ENCODE data around the gene ACSF3.
"Not testable (repeated sequence)": the region's sequence is repeated elsewhere in the genome, so short reads cannot be mapped to it uniquely, and the experiment has no call there.

ACSF3 gene

GRCh38 chr16:89074072-89074674 is 19.5 kb upstream of the ACSF3 start:
- H3K9me3 Mint-ChIP-seq; H3K4me3 Mint-ChIP-seq; H3K4me1 Mint-ChIP-seq (ENCODE audit: low read depth); intact Hi-C loops (cut with micrococcal nuclease); H3K36me3 Mint-ChIP-seq (ENCODE audit: low read depth); H3K27me3 Mint-ChIP-seq; H3K27ac Mint-ChIP-seq: not testable (repeated sequence)

GRCh38 chr16:89074803-89075688 is 18.6 kb upstream of the ACSF3 start:
- Mint-ChIP-seq H3K27ac (no peak overlapping the region), H3K36me3 (ENCODE audit: low read depth) (no peaks in the 10 kb centered on the region), H3K9me3 (no peaks in the 10 kb centered on the region), H3K4me1 (ENCODE audit: low read depth) (no peaks in the 10 kb centered on the region), H3K27me3 (peaks cover 8% of the 10 kb centered on the region), H3K4me3 (no peak overlapping the region)
- intact Hi-C loops (cut with micrococcal nuclease) = no loop called here

- Mint-ChIP-seq H3K27me3 (peaks cover 8% of the 10 kb centered on the region), H3K9me3 (no peaks in the 10 kb centered on the region), H3K27ac (no peak overlapping the region), H3K4me1 (ENCODE audit: low read depth) (no peaks in the 10 kb centered on the region), H3K36me3 (ENCODE audit: low read depth) (no peaks in the 10 kb centered on the region), H3K4me3 (no peak overlapping the region)
- intact Hi-C loops (cut with micrococcal nuclease) = no loop called here
Observed at GRCh38 chr16:89076159-89076558, 17.5 kb upstream of the ACSF3 start.

- Mint-ChIP-seq H3K4me1 (ENCODE audit: low read depth) (no peaks in the 10 kb centered on the region), H3K36me3 (ENCODE audit: low read depth) (no peaks in the 10 kb centered on the region), H3K4me3 (no peak overlapping the region), H3K27ac (no peak overlapping the region), H3K9me3 (no peaks in the 10 kb centered on the region), H3K27me3 (peaks cover 6% of the 10 kb centered on the region)
- intact Hi-C loops (cut with micrococcal nuclease) = no loop called here
Observed at GRCh38 chr16:89077076-89077475, 16.6 kb upstream of the ACSF3 start.

GRCh38 chr16:89078172-89078571 is 15.5 kb upstream of the ACSF3 start:
- no peak overlapping the region for H3K27ac Mint-ChIP-seq
- H3K27me3 Mint-ChIP-seq = peaks cover 5% of the 10 kb centered on the region
- intact Hi-C loops (cut with micrococcal nuclease) = no loop called here
- H3K4me1 Mint-ChIP-seq (ENCODE audit: low read depth) = no peaks in the 10 kb centered on the region
- H3K9me3 Mint-ChIP-seq = no peaks in the 10 kb centered on the region
- H3K36me3 Mint-ChIP-seq (ENCODE audit: low read depth) = no peaks in the 10 kb centered on the region
- no peak overlapping the region for H3K4me3 Mint-ChIP-seq

GRCh38 chr16:89079434-89079980 is 14.1 kb upstream of the ACSF3 start:
- H3K27me3 Mint-ChIP-seq = peaks cover 6% of the 10 kb centered on the region
- no peaks in the 10 kb centered on the region for H3K4me1 Mint-ChIP-seq (ENCODE audit: low read depth)
- H3K27ac Mint-ChIP-seq = no peak overlapping the region
- H3K36me3 Mint-ChIP-seq (ENCODE audit: low read depth) = no peaks in the 10 kb centered on the region
- H3K9me3 Mint-ChIP-seq = no peaks in the 10 kb centered on the region
- H3K4me3 Mint-ChIP-seq = no peak overlapping the region
- intact Hi-C loops (cut with micrococcal nuclease) = no loop called here

GRCh38 chr16:89080196-89080853 is 13.3 kb upstream of the ACSF3 start:
- intact Hi-C loops (cut with micrococcal nuclease) = no loop called here
- Mint-ChIP-seq H3K27ac (no peak overlapping the region), H3K4me3 (no peak overlapping the region), H3K9me3 (no peaks in the 10 kb centered on the region), H3K27me3 (peaks cover 13% of the 10 kb centered on the region), H3K36me3 (ENCODE audit: low read depth) (no peaks in the 10 kb centered on the region), H3K4me1 (ENCODE audit: low read depth) (no peaks in the 10 kb centered on the region)

GRCh38 chr16:89081556-89081955 is 12.1 kb upstream of the ACSF3 start:
- Mint-ChIP-seq H3K27ac (no peak overlapping the region), H3K4me1 (ENCODE audit: low read depth) (no peaks in the 10 kb centered on the region), H3K9me3 (no peaks in the 10 kb centered on the region), H3K4me3 (no peak overlapping the region), H3K36me3 (ENCODE audit: low read depth) (no peaks in the 10 kb centered on the region), H3K27me3 (peaks cover 17% of the 10 kb centered on the region)
- intact Hi-C loops (cut with micrococcal nuclease) = no loop called here

- no peaks in the 10 kb centered on the region for H3K36me3 Mint-ChIP-seq (ENCODE audit: low read depth)
- no peak overlapping the region for H3K27ac Mint-ChIP-seq
Observed at GRCh38 chr16:89084411-89084810, 9.2 kb upstream of the ACSF3 start.

GRCh38 chr16:89084814-89085612 is 8.6 kb upstream of the ACSF3 start:
- no peaks in the 10 kb centered on the region for H3K9me3 Mint-ChIP-seq
- H3K4me1 Mint-ChIP-seq (ENCODE audit: low read depth) = no peaks in the 10 kb centered on the region
- H3K27ac Mint-ChIP-seq = no peak overlapping the region
- H3K4me3 Mint-ChIP-seq = no peak overlapping the region
- H3K36me3 Mint-ChIP-seq (ENCODE audit: low read depth) = no peaks in the 10 kb centered on the region
- peaks cover 32% of the 10 kb centered on the region for H3K27me3 Mint-ChIP-seq
- intact Hi-C loops (cut with micrococcal nuclease) = no loop called here

More at GRCh38 chr16:89084411-89084810, 9.2 kb upstream of the ACSF3 start:
- H3K27me3 Mint-ChIP-seq = peaks cover 29% of the 10 kb centered on the region
- intact Hi-C loops (cut with micrococcal nuclease) = no loop called here
- H3K9me3 Mint-ChIP-seq = no peaks in the 10 kb centered on the region
- H3K4me3 Mint-ChIP-seq = no peak overlapping the region
- H3K4me1 Mint-ChIP-seq (ENCODE audit: low read depth) = no peaks in the 10 kb centered on the region

GRCh38 chr16:89085755-89086154 is 7.9 kb upstream of the ACSF3 start:
- Mint-ChIP-seq H3K4me3 (no peak overlapping the region), H3K36me3 (ENCODE audit: low read depth) (no peaks in the 10 kb centered on the region), H3K27ac (no peak overlapping the region), H3K27me3 (peaks cover 37% of the 10 kb centered on the region), H3K4me1 (ENCODE audit: low read depth) (no peaks in the 10 kb centered on the region), H3K9me3 (no peaks in the 10 kb centered on the region)
- intact Hi-C loops (cut with micrococcal nuclease) = no loop called here

- no peak overlapping the region for H3K4me3 Mint-ChIP-seq
- no peak overlapping the region for H3K27ac Mint-ChIP-seq
- no peaks in the 10 kb centered on the region for H3K9me3 Mint-ChIP-seq
- intact Hi-C loops (cut with micrococcal nuclease) = no loop called here
- H3K4me1 Mint-ChIP-seq (ENCODE audit: low read depth) = no peaks in the 10 kb centered on the region
- H3K36me3 Mint-ChIP-seq (ENCODE audit: low read depth) = no peaks in the 10 kb centered on the region
- peaks cover 52% of the 10 kb centered on the region for H3K27me3 Mint-ChIP-seq
Observed at GRCh38 chr16:89087922-89088497, 5.6 kb upstream of the ACSF3 start.

- Mint-ChIP-seq H3K36me3 (ENCODE audit: low read depth) (no peaks in the 10 kb centered on the region), H3K9me3 (no peaks in the 10 kb centered on the region), H3K27ac (no peak overlapping the region), H3K4me3 (no peak overlapping the region), H3K4me1 (ENCODE audit: low read depth) (peaks cover under 1% of the 10 kb centered on the region), H3K27me3 (peaks cover 52% of the 10 kb centered on the region)
- intact Hi-C loops (cut with micrococcal nuclease) = no loop called here
Observed at GRCh38 chr16:89089120-89089519, 4.5 kb upstream of the ACSF3 start.
